Adrenal gland (tissue), 12 donors: ENCODE data around the gene RGS14. TPM values are rescaled to one million over a fixed set of nuclear protein-coding genes. Genes with fewer than 3 reads are reported as not detected.
A peak's percentile ranks its signal among the peaks of the same experiment; 100 is the strongest.

Experiments
- DNase-seq, 7 donors: peaks; one replicate each; pipeline ENCODE4 v3.0.0-alpha.2; 2019 to 2020
- H3K27ac ChIP-seq, 5 donors: fragments of 200-600 bp; sonication (generic) in 4 of 5; 1 replicate in 3 of 5; 2 replicates in 2 of 5; pipeline versions ENCODE4 v1.5.1 to v1.8.0; 2016 to 2020; ENCODE audit warnings: mild to moderate bottlenecking in 1 of 5
- H3K27me3 ChIP-seq: fragments of 200-600 bp; 2 replicates; pipeline ENCODE4 v1.8.0; 2021
- H3K36me3 ChIP-seq, 2 donors: fragments of 200-600 bp; replicated peaks in 1 of 2; 1 replicate in 1 of 2; 2 replicates in 1 of 2; pipeline versions ENCODE4 v1.5.1 to v1.8.0; 2018 to 2022
- H3K4me1 ChIP-seq, 2 donors: fragments of 200-600 bp; replicated peaks in 1 of 2; 1 replicate in 1 of 2; 2 replicates in 1 of 2; pipeline versions ENCODE4 v1.5.1 to v1.8.0; 2018 to 2021
- H3K4me3 ChIP-seq, 4 donors: fragments of 200-600 bp; sonication (generic) in 3 of 4; one replicate each; pipeline ENCODE4 v1.5.1; 2016 to 2018
- H3K9me3 ChIP-seq, 3 donors: fragments of 200-600 bp; sonication (generic) in 1 of 3; replicated peaks in 1 of 3; 1 replicate in 2 of 3; 2 replicates in 1 of 3; pipeline versions ENCODE4 v1.5.1 to v1.8.0; 2016 to 2021
- CTCF ChIP-seq, 6 experiments: fragments of 450-650 bp in 4 of 6; fragments of 200-600 bp in 2 of 6; sonication (generic) in 1 of 6; IDR thresholded peaks; 1 replicate in 5 of 6; 2 replicates in 1 of 6; pipeline versions ENCODE4 v1.5.1 to v1.8.0; 2016 to 2021; ENCODE audit warnings: antibody characterized with exemption in 6 of 6, mild to moderate bottlenecking in 2 of 6, moderate library complexity in 1 of 6
- POLR2A ChIP-seq, 2 donors: fragments of 450-650 bp; IDR thresholded peaks; one replicate each; pipeline ENCODE4 v1.6.1; 2017; ENCODE audit warnings: antibody characterized with exemption in 2 of 2, mild to moderate bottlenecking in 2 of 2, moderate library complexity in 1 of 2
- WGBS, 4 donors: extraction: QIAGEN DNeasy Blood & Tissue Kit in 2 of 4; methylation state at CpG; one replicate each; pipeline versions ENCODE4 v1.1.5 to v1.1.7; 2013 to 2017; 5-methylcytosine and 5-hydroxymethylcytosine counted together
- intact Hi-C, 2 donors: fragments of 100-400 bp; cut with DNase I; formaldehyde crosslinking; loops; one replicate each; pipeline versions ENCODE4 v1.14.1 to v1.15.0; 2022 to 2023
- polyA plus RNA-seq, 3 donors: library from polyadenylated mRNA; stranded (reverse); fragments of 200-250 nt in 2 of 3; fragments of 350-450 nt in 1 of 3; fragmentation: Illumina TruSeq in 1 of 3; extraction: RNeasy Lipid Tissue Mini Kit (QIAGEN cat#74804) in 1 of 3; gene quantifications; one replicate each; pipeline ENCODE4 v1.2.3, GENCODE V29; 2013 to 2014
- total RNA-seq, 9 donors: library from RNA; depleted of rRNA in 4 of 9; stranded (reverse); fragments of >200 nt in 4 of 9; fragments of 120-200 nt in 1 of 9; fragmentation: NEBNext Ultra II Directional in 1 of 9; extraction: Animal tissue kit (Norgen Biotek cat#: 25700) in 1 of 9; gene quantifications; one replicate each; pipeline versions ENCODE4 v1.1.0 to v1.2.4, GENCODE V29; 2013 to 2023
- donor health status: healthy with polysubstance abuse.
- donor health status: Bipolar disorder and iron deficiency.
- donor health status: DM: yes; HTN: yes; CAD: no.
- donor health status: DM: no; HTN: no; CAD: no.
- donor health status: DM: no; HTN: no; CAD: no.
- donor health status: DM: yes; HTN: yes; CAD: no.

The RGS14 gene
- total and polyA plus RNA-seq, 12 donors, result 2.3 to 36.3 (median 15.5) TPM

GRCh38 chr5:177370488-177371119, 12.9 kb downstream of the RGS14 start:
- no peaks in the 10 kb centered on the region for H3K27me3 ChIP-seq
- intact Hi-C loops, result no loop called here
- WGBS, 4 donors, result 13 to 21% (median 16%) methylated on average over 13 to 42 of the region's 42 CpGs; no CpG with 5 or more reads in 1 of the 4 donors
- no peaks in the 10 kb centered on the region for H3K9me3 ChIP-seq
- peak overlapping the region in 2 of 5 donors; percentile 12 to 70 for H3K27ac ChIP-seq
- peak overlapping the region in 1 of 4 donors; percentile 53 for H3K4me3 ChIP-seq
- H3K4me1 ChIP-seq, result peaks cover 15 to 23% of the 10 kb centered on the region in 2 donors
- peak in 1 of 2 donors; percentile 8 for TF ChIP-seq POLR2A (IDR thresholded peaks at IDR 0.05)
- peak; percentile 22 to 69 (median 47) for TF ChIP-seq CTCF (IDR thresholded peaks at IDR 0.05)
- DNase-seq, result peak; percentile 82 to 94 (median 90)
- no peaks in the 10 kb centered on the region for H3K36me3 ChIP-seq

GRCh38 chr5:177371120-177372033, 13.7 kb downstream of the RGS14 start:
- Histone ChIP-seq H3K4me1 (peaks cover 10 to 18% of the 10 kb centered on the region in 2 donors), H3K27ac (peak overlapping the region in 2 of 5 donors; percentile 12 to 70), H3K9me3 (no peaks in the 10 kb centered on the region), H3K36me3 (no peaks in the 10 kb centered on the region), H3K27me3 (no peaks in the 10 kb centered on the region), H3K4me3 (peak overlapping the region in 2 of 4 donors; percentile 5 to 53)
- TF ChIP-seq CTCF (IDR thresholded peaks at IDR 0.05), result no peak
- no peak for TF ChIP-seq POLR2A (IDR thresholded peaks at IDR 0.05)
- intact Hi-C loops, result no loop called here
- WGBS, 4 donors, result 56 to 87% (median 65%) methylated on average over 16 to 26 of the region's 26 CpGs
- peak in 4 of 7 donors; percentile 25 to 46 (median 36) for DNase-seq

GRCh38 chr5:177372034-177372896, 14.5 kb downstream of the RGS14 start:
- peak in 1 of 7 donors; percentile 23 for DNase-seq
- 66 to 88% (median 84%) methylated on average over 2 to 12 of the region's 12 CpGs for WGBS, 4 donors
- Histone ChIP-seq H3K27me3 (no peaks in the 10 kb centered on the region), H3K27ac (no peak overlapping the region), H3K9me3 (no peaks in the 10 kb centered on the region), H3K4me1 (peaks cover 4 to 13% of the 10 kb centered on the region in 2 donors), H3K4me3 (no peak overlapping the region), H3K36me3 (no peaks in the 10 kb centered on the region)
- intact Hi-C loops, result no loop called here
- no peak for TF ChIP-seq POLR2A (IDR thresholded peaks at IDR 0.05)
- no peak for TF ChIP-seq CTCF (IDR thresholded peaks at IDR 0.05)
